GM12878 (cell line): ENCODE data around the gene LENG9. TPM values are rescaled to one million over a fixed set of nuclear protein-coding genes. Genes with fewer than 3 reads are reported as not detected.
"Not testable (repeated sequence)": the region's sequence is repeated elsewhere in the genome, so short reads cannot be mapped to it uniquely, and the experiment has no call there.

Source experiments
- ATAC-seq: fragments of 200-7000 bp; cut with Tn5 transposase; 3 replicates; pipeline ENCODE4 v1.9.1; 2020; ENCODE audit warnings: mild to moderate bottlenecking, moderate library complexity
- BruUV-seq: library from RNA; stranded (reverse); fragments of 400-500 nt; replicated peaks from 2 replicates; lab custom pipeline; 2021; lab: Mats Ljungman, UMichigan
- CTCF ChIA-PET: fragments of 300-600 bp; sonication (Branson Sonifier 250); formaldehyde crosslinking; extraction: SDS; loops from one replicate; lab custom pipeline; 2021; ENCODE audit warnings: inconsistent platforms; lab: Yijun Ruan, JAX
- POLR2A ChIA-PET: fragments of 350-600 bp; formaldehyde crosslinking; extraction: SDS; loops from one replicate; lab custom pipeline; 2021; ENCODE audit warnings: inconsistent platforms; lab: Charles Lee
- RAD21 ChIA-PET: fragments of 300-600 bp; sonication (Branson Sonifier 250); formaldehyde crosslinking; loops from one replicate; lab custom pipeline; 2023; ENCODE audit warnings: antibody characterized with exemption; ENCODE audit not compliant: unreplicated experiment; lab: Charles Lee
- SMC1A ChIA-PET: fragments of 300-600 bp; sonication (Branson Sonifier 250); formaldehyde crosslinking; loops from one replicate; lab custom pipeline; 2023; ENCODE audit not compliant: unreplicated experiment, uncharacterized antibody; lab: Charles Lee
- DNase-seq: peaks from one replicate; pipeline ENCODE4 v3.0.0-alpha.2; 2011; ENCODE audit warnings: low read depth, low spot score
- FAIRE-seq: peaks from 3 replicates; lab custom pipeline; 2011; peaks lifted over from hg19 to GRCh38; lab: Jason Lieb, UNC
- H2AFZ ChIP-seq: 2 replicates; pipeline ENCODE4 v1.6.0; 2011; ENCODE audit warnings: low read depth, low read length, control low read depth; ENCODE audit not compliant: control insufficient read depth
- H3K27ac ChIP-seq: 2 replicates; pipeline ENCODE4 v1.5.1; 2011; ENCODE audit warnings: control low read depth; ENCODE audit not compliant: control insufficient read depth, insufficient read depth
- H3K27me3 ChIP-seq, 2 experiments: replicated peaks in 1 of 2; 2 replicates each; pipeline versions ENCODE4 v1.6.0 to v1.6.1; 2011; ENCODE audit warnings: low read length in 1 of 2; ENCODE audit not compliant: control insufficient read depth in 2 of 2, insufficient read depth in 2 of 2
- H3K36me3 ChIP-seq, 2 experiments: 2 replicates each; pipeline ENCODE4 v1.5.1; 2011; ENCODE audit warnings: low read length in 1 of 2; ENCODE audit not compliant: control insufficient read depth in 2 of 2, insufficient read depth in 2 of 2
- H3K4me1 ChIP-seq: 2 replicates; pipeline ENCODE4 v1.6.1; 2011; ENCODE audit warnings: mild to moderate bottlenecking, low read length, moderate library complexity, mixed read lengths; ENCODE audit not compliant: control insufficient read depth, insufficient read depth
- H3K4me2 ChIP-seq: 2 replicates; pipeline ENCODE4 v1.6.0; 2011; ENCODE audit warnings: control low read depth; ENCODE audit not compliant: control insufficient read depth, insufficient read depth
- H3K4me3 ChIP-seq: fragments of 200-600 bp; sonication (generic); 2 replicates; pipeline ENCODE4 v1.5.1; 2016
- H3K79me2 ChIP-seq: 2 replicates; pipeline ENCODE4 v1.6.0; 2011; ENCODE audit warnings: low read length; ENCODE audit not compliant: control insufficient read depth, insufficient read depth
- H3K9ac ChIP-seq: 2 replicates; pipeline ENCODE4 v1.8.0; 2011; ENCODE audit warnings: low read length, control low read depth, mixed read lengths; ENCODE audit not compliant: control insufficient read depth, insufficient read depth
- H3K9me3 ChIP-seq: replicated peaks from 3 replicates; pipeline ENCODE4 v1.5.1; 2011; ENCODE audit warnings: mild to moderate bottlenecking, low read length; ENCODE audit not compliant: control insufficient read depth, insufficient read depth
- H4K20me1 ChIP-seq: 2 replicates; pipeline ENCODE4 v1.6.0; 2011; ENCODE audit not compliant: control insufficient read depth, insufficient read depth
- EED ChIP-seq: sonication (generic); IDR thresholded peaks from 2 replicates; pipeline ENCODE4 v1.6.1; 2016; ENCODE audit warnings: antibody characterized with exemption, low read depth
- JUNB ChIP-seq: IDR thresholded peaks from 2 replicates; pipeline ENCODE4 v1.6.1; 2016; ENCODE audit warnings: antibody characterized with exemption, mild to moderate bottlenecking
- MEF2A ChIP-seq: IDR thresholded peaks from 2 replicates; pipeline ENCODE4 v1.6.1; 2011; ENCODE audit warnings: low read depth, mild to moderate bottlenecking, low read length, moderate library complexity; ENCODE audit not compliant: insufficient read depth
- MEF2B ChIP-seq: fragments of 450-650 bp; IDR thresholded peaks from 2 replicates; pipeline ENCODE4 v1.6.1; 2018; ENCODE audit warnings: mild to moderate bottlenecking, moderate library complexity; ENCODE audit not compliant: partially characterized antibody, poor library complexity, severe bottlenecking
- NFIC ChIP-seq: IDR thresholded peaks from 2 replicates; pipeline ENCODE4 v1.6.1; 2012; ENCODE audit warnings: low read depth, mild to moderate bottlenecking, inconsistent platforms, low read length, moderate library complexity
- WGBS: methylation state at CpG from one replicate; pipeline ENCODE4 v1.1.6; 2016; ENCODE audit warnings: low lambda C conversion rate; ENCODE audit not compliant: insufficient replicate concordance, insufficient coverage; ENCODE audit errors: missing lambda C conversion rate; 5-methylcytosine and 5-hydroxymethylcytosine counted together
- in situ Hi-C: fragments of 300-500 bp; cut with MboI; formaldehyde crosslinking; loops from 9 replicates; pipeline ENCODE4 v1.14.3; 2018; ENCODE audit warnings: mixed read lengths
- intact Hi-C: fragments of 100-400 bp; cut with micrococcal nuclease; formaldehyde crosslinking; loops from one replicate; pipeline ENCODE4 v1.14.2; 2022; ENCODE audit not compliant: unreplicated experiment
- polyA plus RNA-seq, 11 experiments: library from polyadenylated mRNA; depleted of rRNA in 4 of 11; unstranded in 6 of 11; stranded (reverse) in 5 of 11; fragments of >200 nt; fragmentation: Nextera tagmentation in 4 of 11; fragmentation: Illumina TruSeq in 1 of 11; extraction: Ambion mirVana in 4 of 11; extraction: Trizol in 1 of 11; gene quantifications; 1 replicate in 1 of 11; 2 replicates in 10 of 11; pipeline versions ENCODE4 v1.2.1 to v1.2.3, GENCODE V29; 2011 to 2016; ENCODE audit warnings: inconsistent platforms in 2 of 11, missing spikeins in 2 of 11, low read depth in 1 of 11
- total RNA-seq, 4 experiments: library from RNA; depleted of rRNA in 3 of 4; stranded (reverse); fragments of >200 nt in 3 of 4; fragmentation: Illumina TruSeq in 1 of 4; extraction: Trizol in 1 of 4; gene quantifications; 2 replicates each; pipeline versions ENCODE4 v1.2.1 to v1.2.3, GENCODE V29; 2013 to 2021

LENG9 gene
- total and polyA plus RNA-seq, 10 of the 15 experiments (the other 5 are each of a cell fraction or from before 2014, with no cell fraction given): 0.09 to 2.9 (median 0.76) TPM; not detected in 1

- H3K9ac ChIP-seq, H3K4me2 ChIP-seq, H3K36me3 ChIP-seq, BruUV-seq, POLR2A ChIA-PET, ATAC-seq, H3K4me3 ChIP-seq, H3K79me2 ChIP-seq, DNase-seq, FAIRE-seq, SMC1A ChIA-PET, H4K20me1 ChIP-seq, intact Hi-C loops, H3K27ac ChIP-seq, H3K9me3 ChIP-seq, RAD21 ChIA-PET, in situ Hi-C loops, H2AFZ ChIP-seq, H3K27me3 ChIP-seq, H3K4me1 ChIP-seq: not testable (repeated sequence)
- 25% methylated on average over 2 of the region's 3 CpGs for WGBS
- CTCF ChIA-PET: interaction anchor here (1.2 kb wide), 1 partner anchor 166 kb away, joined by 3 read pairs; no protein-coding TSS in a partner anchor
These were observed 44.9 kb upstream of the LENG9 start for GRCh38 chr19:54508487-54508886.

GRCh38 chr19:54507824-54508223, 44.2 kb upstream of the LENG9 start:
- FAIRE-seq: no peak
- H3K27ac ChIP-seq: no peak overlapping the region
- H3K4me1 ChIP-seq: peaks cover 8% of the 10 kb centered on the region
- in situ Hi-C loops: no loop called here
- TF ChIP-seq JUNB (no peak), NFIC (no peak), MEF2A (no peak), EED (no peak), MEF2B (no peak)
- H3K27me3 ChIP-seq: no peaks in the 10 kb centered on the region
- ChIA-PET RAD21 (no interaction called here), POLR2A (no interaction called here), SMC1A (no interaction called here), CTCF (interaction anchor here (0.6 to 1.2 kb wide), 3 partner anchors 10 to 167 kb away, joined by 3 to 4 read pairs (median 3); no protein-coding TSS in a partner anchor)
- no peaks in the 10 kb centered on the region; the same call in 2 of the 3 replicates for H3K9me3 ChIP-seq
- no TSS peak for BruUV-seq
- no peaks in the 10 kb centered on the region for H3K36me3 ChIP-seq
- intact Hi-C loops: no loop called here
- no peak overlapping the region for H3K4me2 ChIP-seq
- ATAC-seq: no peak
- DNase-seq: no peak
- WGBS: 31% methylated on average over 12 of the region's 12 CpGs
- H3K9ac ChIP-seq: no peak overlapping the region
- H2AFZ ChIP-seq: no peak overlapping the region
- no peak overlapping the region for H3K4me3 ChIP-seq
- H3K79me2 ChIP-seq: no peaks in the 10 kb centered on the region
- H4K20me1 ChIP-seq: no peaks in the 10 kb centered on the region

- H3K4me1 ChIP-seq, H3K79me2 ChIP-seq, H3K27ac ChIP-seq, H3K36me3 ChIP-seq, in situ Hi-C loops, POLR2A ChIA-PET, H3K9ac ChIP-seq, FAIRE-seq, H3K4me2 ChIP-seq, intact Hi-C loops, H3K27me3 ChIP-seq, H3K9me3 ChIP-seq, DNase-seq, H4K20me1 ChIP-seq, BruUV-seq, SMC1A ChIA-PET, H3K4me3 ChIP-seq, H2AFZ ChIP-seq, RAD21 ChIA-PET: not testable (repeated sequence)
- CTCF ChIA-PET: interaction anchor here (0.6 to 2.3 kb wide), 3 partner anchors 10 to 25 kb away, joined by 3 to 11 read pairs (median 4); no protein-coding TSS in a partner anchor
- WGBS: 32% methylated on average over 6 of the region's 15 CpGs
- ATAC-seq: peak; percentile 62
These were observed 43.6 kb upstream of the LENG9 start for GRCh38 chr19:54507038-54507717.
